HepG2 (cell line): Measurements from ENCODE around the gene BET1L. TPM values are rescaled to one million over a fixed set of nuclear protein-coding genes. Genes with fewer than 3 reads are reported as not detected.

Source experiments
- CREB1 ChIP-seq, 2 experiments: fragments of 450-650 bp in 1 of 2; IDR thresholded peaks; 2 replicates each; pipeline ENCODE4 v1.6.1; 2016 to 2017; ENCODE audit warnings: control low read depth in 1 of 2, mild to moderate bottlenecking in 1 of 2, missing compliant biosample characterization in 1 of 2, missing genetic modification characterization in 1 of 2
- HNRNPH1 ChIP-seq: fragments of 200-400 bp; formaldehyde crosslinking; optimal IDR thresholded peaks from 2 replicates; pipeline ENCODE3; 2017; ENCODE audit warnings: mild to moderate bottlenecking, low read depth, low read length
- HNRNPK ChIP-seq: fragments of 200-400 bp; formaldehyde crosslinking; IDR thresholded peaks from 2 replicates; pipeline ENCODE4 v1.6.1; 2018; ENCODE audit warnings: low read length, low read depth, moderate library complexity, mild to moderate bottlenecking; ENCODE audit not compliant: poor library complexity, severe bottlenecking
- IRF2 ChIP-seq: IDR thresholded peaks from 2 replicates; pipeline ENCODE4 v1.6.1; 2018; ENCODE audit warnings: missing genetic modification reagents, missing compliant biosample characterization
- KMT2A ChIP-seq: sonication (generic); formaldehyde crosslinking; IDR thresholded peaks from 2 replicates; pipeline ENCODE4 v1.4.0; 2020; ENCODE audit warnings: missing genetic modification reagents
- NR3C1 ChIP-seq: sonication (generic); formaldehyde crosslinking; IDR thresholded peaks from 2 replicates; pipeline ENCODE4 v1.4.0; 2020; ENCODE audit warnings: missing genetic modification reagents
- PHF21A ChIP-seq: sonication (generic); formaldehyde crosslinking; IDR thresholded peaks from 2 replicates; pipeline ENCODE4 v1.5.0; 2020; ENCODE audit warnings: mild to moderate bottlenecking, missing genetic modification reagents
- REL ChIP-seq: sonication (generic); formaldehyde crosslinking; conservative IDR thresholded peaks from 2 replicates; pipeline ENCODE4 v1.8.0; 2022; ENCODE audit warnings: mild to moderate bottlenecking, missing genetic modification reagents, moderate library complexity
- REXO4 ChIP-seq: sonication (generic); formaldehyde crosslinking; IDR thresholded peaks from 2 replicates; pipeline ENCODE4 v1.8.0; 2022; ENCODE audit warnings: missing genetic modification reagents, mild to moderate bottlenecking, borderline replicate concordance
- STAG1 ChIP-seq: sonication (generic); formaldehyde crosslinking; IDR thresholded peaks from 2 replicates; pipeline ENCODE4 v1.4.0; 2020; ENCODE audit warnings: missing genetic modification reagents
- YY1 ChIP-seq: IDR thresholded peaks from 2 replicates; pipeline ENCODE4 v1.6.1; 2011; ENCODE audit warnings: low read length, low read depth, moderate library complexity, mild to moderate bottlenecking; ENCODE audit not compliant: insufficient read depth, insufficient replicate concordance
- ZNF138 ChIP-seq: sonication (generic); formaldehyde crosslinking; IDR thresholded peaks from 2 replicates; pipeline ENCODE4 v1.5.0; 2020; ENCODE audit warnings: mild to moderate bottlenecking, low read depth, missing genetic modification reagents
- ZNF253 ChIP-seq: sonication (generic); formaldehyde crosslinking; IDR thresholded peaks from 2 replicates; pipeline ENCODE4 v1.8.0; 2022; ENCODE audit warnings: mild to moderate bottlenecking, missing genetic modification reagents, borderline replicate concordance
- ZNF354B ChIP-seq: sonication (generic); formaldehyde crosslinking; IDR thresholded peaks from 2 replicates; pipeline ENCODE4 v1.8.0; 2022; ENCODE audit warnings: mild to moderate bottlenecking, missing genetic modification reagents
- ZNF670 ChIP-seq: sonication (generic); formaldehyde crosslinking; IDR thresholded peaks from 2 replicates; pipeline ENCODE4 v1.8.0; 2022; ENCODE audit warnings: mild to moderate bottlenecking, missing genetic modification reagents, borderline replicate concordance
- ZSCAN29 ChIP-seq: sonication (generic); formaldehyde crosslinking; conservative IDR thresholded peaks from 2 replicates; pipeline ENCODE4 v1.4.0; 2020; ENCODE audit warnings: mild to moderate bottlenecking, missing genetic modification reagents
- polyA plus RNA-seq, 8 experiments: library from polyadenylated mRNA; depleted of rRNA in 3 of 8; stranded (reverse) in 7 of 8; unstranded in 1 of 8; fragments of >200 nt; fragmentation: Illumina TruSeq in 4 of 8; extraction: Trizol in 4 of 8; gene quantifications; 2 replicates each; pipeline versions ENCODE4 v1.2.1 to v1.2.3, GENCODE V29; 2011 to 2016; ENCODE audit warnings: low read depth in 4 of 8, missing spikeins in 1 of 8, mixed read lengths in 1 of 8; ENCODE audit not compliant: insufficient read depth in 1 of 8
- total RNA-seq, 5 experiments: library from RNA; depleted of rRNA; stranded (reverse); fragments of >200 nt; fragmentation: Illumina TruSeq; extraction: Trizol; gene quantifications; 2 replicates each; pipeline ENCODE4 v1.2.3, GENCODE V29; 2016; ENCODE audit warnings: low read depth in 1 of 5
- TF ChIP-seq, protein P1 (sequence below): IDR thresholded peaks from 2 replicates; pipeline ENCODE4 v1.6.1; 2016; ENCODE audit warnings: low read depth, missing genetic modification reagents, missing compliant biosample characterization
- TF ChIP-seq, protein P2 (sequence below): sonication (generic); formaldehyde crosslinking; IDR thresholded peaks from 2 replicates; pipeline ENCODE4 v1.5.0; 2020; ENCODE audit warnings: missing genetic modification reagents, mild to moderate bottlenecking, borderline replicate concordance
- TF ChIP-seq, protein P3 (sequence below): sonication (generic); formaldehyde crosslinking; IDR thresholded peaks from 2 replicates; pipeline ENCODE4 v1.4.0; 2020; ENCODE audit warnings: mild to moderate bottlenecking, low read depth, missing genetic modification reagents
- TF ChIP-seq, protein P4 (sequence below): sonication (generic); formaldehyde crosslinking; IDR thresholded peaks from 2 replicates; pipeline ENCODE4 v1.8.0; 2022; ENCODE audit warnings: low read depth, missing genetic modification reagents

Gene BET1L
- total and polyA plus RNA-seq, 2 of the 13 experiments (the other 11 are each of a cell fraction or from before 2014, with no cell fraction given), result 26.2 to 59.6 TPM

DNA sequence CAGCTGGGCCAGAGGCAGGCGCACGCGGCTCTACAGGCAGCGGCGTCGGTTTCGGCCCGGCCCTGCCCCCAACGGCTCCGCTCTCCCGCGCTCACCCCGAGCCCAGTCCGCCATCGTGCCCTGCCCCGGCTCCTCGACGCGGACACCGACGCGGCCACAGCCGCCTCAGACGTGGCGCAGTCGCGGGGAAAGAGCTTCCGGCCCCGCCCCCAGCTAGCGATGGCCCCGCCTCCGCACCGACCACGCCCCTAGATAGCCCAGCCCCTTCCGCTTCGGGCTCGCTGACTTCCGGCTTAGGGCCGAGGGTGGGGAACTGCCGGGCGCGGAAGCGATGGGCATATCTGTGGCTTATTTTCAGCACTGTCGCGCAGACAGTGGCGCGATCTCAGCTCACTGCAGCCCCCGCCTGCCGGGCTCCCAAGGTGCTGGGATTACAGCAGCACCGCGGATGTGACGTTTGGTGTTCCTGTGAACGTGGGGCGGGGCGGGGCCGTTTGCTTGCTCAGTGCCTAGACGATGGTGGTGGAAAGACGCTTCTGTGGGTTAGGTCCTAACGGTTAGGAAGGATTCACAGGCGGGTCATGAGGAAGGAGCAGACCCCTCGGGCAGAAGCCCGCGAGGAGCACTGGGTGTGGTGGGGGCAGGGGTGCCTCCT is at the start of gene BET1L, which contains the start of gene RIC8A (continued):
- TF ChIP-seq, protein P1, sequence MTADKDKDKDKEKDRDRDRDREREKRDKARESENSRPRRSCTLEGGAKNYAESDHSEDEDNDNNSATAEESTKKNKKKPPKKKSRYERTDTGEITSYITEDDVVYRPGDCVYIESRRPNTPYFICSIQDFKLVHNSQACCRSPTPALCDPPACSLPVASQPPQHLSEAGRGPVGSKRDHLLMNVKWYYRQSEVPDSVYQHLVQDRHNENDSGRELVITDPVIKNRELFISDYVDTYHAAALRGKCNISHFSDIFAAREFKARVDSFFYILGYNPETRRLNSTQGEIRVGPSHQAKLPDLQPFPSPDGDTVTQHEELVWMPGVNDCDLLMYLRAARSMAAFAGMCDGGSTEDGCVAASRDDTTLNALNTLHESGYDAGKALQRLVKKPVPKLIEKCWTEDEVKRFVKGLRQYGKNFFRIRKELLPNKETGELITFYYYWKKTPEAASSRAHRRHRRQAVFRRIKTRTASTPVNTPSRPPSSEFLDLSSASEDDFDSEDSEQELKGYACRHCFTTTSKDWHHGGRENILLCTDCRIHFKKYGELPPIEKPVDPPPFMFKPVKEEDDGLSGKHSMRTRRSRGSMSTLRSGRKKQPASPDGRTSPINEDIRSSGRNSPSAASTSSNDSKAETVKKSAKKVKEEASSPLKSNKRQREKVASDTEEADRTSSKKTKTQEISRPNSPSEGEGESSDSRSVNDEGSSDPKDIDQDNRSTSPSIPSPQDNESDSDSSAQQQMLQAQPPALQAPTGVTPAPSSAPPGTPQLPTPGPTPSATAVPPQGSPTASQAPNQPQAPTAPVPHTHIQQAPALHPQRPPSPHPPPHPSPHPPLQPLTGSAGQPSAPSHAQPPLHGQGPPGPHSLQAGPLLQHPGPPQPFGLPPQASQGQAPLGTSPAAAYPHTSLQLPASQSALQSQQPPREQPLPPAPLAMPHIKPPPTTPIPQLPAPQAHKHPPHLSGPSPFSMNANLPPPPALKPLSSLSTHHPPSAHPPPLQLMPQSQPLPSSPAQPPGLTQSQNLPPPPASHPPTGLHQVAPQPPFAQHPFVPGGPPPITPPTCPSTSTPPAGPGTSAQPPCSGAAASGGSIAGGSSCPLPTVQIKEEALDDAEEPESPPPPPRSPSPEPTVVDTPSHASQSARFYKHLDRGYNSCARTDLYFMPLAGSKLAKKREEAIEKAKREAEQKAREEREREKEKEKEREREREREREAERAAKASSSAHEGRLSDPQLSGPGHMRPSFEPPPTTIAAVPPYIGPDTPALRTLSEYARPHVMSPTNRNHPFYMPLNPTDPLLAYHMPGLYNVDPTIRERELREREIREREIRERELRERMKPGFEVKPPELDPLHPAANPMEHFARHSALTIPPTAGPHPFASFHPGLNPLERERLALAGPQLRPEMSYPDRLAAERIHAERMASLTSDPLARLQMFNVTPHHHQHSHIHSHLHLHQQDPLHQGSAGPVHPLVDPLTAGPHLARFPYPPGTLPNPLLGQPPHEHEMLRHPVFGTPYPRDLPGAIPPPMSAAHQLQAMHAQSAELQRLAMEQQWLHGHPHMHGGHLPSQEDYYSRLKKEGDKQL (CRISPR knock-in tag), result 0 out of 2 replicates have a peak, but pooled peaks have one; percentile 12
- TF ChIP-seq ZNF670 (CRISPR knock-in tag), result peak; percentile 61; the same call in 1 of the 2 replicates
- peak; percentile 21; the same call in 1 of the 2 replicates for TF ChIP-seq IRF2 (CRISPR knock-in tag)
- peak; percentile 90 for TF ChIP-seq ZSCAN29
- TF ChIP-seq, protein P2, sequence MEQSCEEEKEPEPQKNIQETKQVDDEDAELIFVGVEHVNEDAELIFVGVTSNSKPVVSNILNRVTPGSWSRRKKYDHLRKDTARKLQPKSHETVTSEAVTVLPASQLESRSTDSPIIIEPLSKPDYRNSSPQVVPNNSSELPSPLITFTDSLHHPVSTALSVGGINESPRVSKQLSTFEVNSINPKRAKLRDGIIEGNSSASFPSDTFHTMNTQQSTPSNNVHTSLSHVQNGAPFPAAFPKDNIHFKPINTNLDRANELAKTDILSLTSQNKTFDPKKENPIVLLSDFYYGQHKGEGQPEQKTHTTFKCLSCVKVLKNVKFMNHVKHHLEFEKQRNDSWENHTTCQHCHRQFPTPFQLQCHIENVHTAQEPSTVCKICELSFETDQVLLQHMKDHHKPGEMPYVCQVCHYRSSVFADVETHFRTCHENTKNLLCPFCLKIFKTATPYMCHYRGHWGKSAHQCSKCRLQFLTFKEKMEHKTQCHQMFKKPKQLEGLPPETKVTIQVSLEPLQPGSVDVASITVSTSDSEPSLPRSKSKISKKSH (CRISPR knock-in tag), result no peak
- TF ChIP-seq HNRNPH1, result peak; percentile 59
- TF ChIP-seq, protein P3, sequence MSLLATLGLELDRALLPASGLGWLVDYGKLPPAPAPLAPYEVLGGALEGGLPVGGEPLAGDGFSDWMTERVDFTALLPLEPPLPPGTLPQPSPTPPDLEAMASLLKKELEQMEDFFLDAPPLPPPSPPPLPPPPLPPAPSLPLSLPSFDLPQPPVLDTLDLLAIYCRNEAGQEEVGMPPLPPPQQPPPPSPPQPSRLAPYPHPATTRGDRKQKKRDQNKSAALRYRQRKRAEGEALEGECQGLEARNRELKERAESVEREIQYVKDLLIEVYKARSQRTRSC (CRISPR knock-in tag), result no peak
- TF ChIP-seq, protein P4, sequence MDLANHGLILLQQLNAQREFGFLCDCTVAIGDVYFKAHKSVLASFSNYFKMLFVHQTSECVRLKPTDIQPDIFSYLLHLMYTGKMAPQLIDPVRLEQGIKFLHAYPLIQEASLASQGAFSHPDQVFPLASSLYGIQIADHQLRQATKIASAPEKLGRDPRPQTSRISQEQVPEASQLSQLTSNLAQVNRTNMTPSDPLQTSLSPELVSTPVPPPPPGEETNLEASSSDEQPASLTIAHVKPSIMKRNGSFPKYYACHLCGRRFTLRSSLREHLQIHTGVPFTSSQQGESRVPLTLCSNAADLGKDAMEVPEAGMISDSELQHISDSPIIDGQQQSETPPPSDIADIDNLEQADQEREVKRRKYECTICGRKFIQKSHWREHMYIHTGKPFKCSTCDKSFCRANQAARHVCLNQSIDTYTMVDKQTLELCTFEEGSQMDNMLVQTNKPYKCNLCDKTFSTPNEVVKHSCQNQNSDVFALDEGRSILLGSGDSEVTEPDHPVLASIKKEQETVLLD (CRISPR knock-in tag), result peak; percentile 66; the same call in 1 of the 2 replicates
- TF ChIP-seq ZNF138 (CRISPR knock-in tag), result peak; percentile 83
- no peak for TF ChIP-seq NR3C1 (CRISPR knock-in tag)
- peak; percentile 75; the same call in 1 of the 2 replicates for TF ChIP-seq KMT2A
- TF ChIP-seq REXO4 (CRISPR knock-in tag), result 0 out of 2 replicates have a peak, but pooled peaks have one; percentile 17
- TF ChIP-seq CREB1 (IDR thresholded peaks at IDR 0.05), result peak; percentile 74
- peak; percentile 91 for TF ChIP-seq CREB1 (CRISPR knock-in tag; IDR thresholded peaks at IDR 0.05)
- 0 out of 2 replicates have a peak, but pooled peaks have one; percentile 3 for TF ChIP-seq STAG1 (CRISPR knock-in tag)
- TF ChIP-seq ZNF253, result peak; percentile 57; the same call in 1 of the 2 replicates
- no peak for TF ChIP-seq REL (CRISPR knock-in tag)
- TF ChIP-seq YY1, result peak; percentile 90
- peak; percentile 42 for TF ChIP-seq HNRNPK
- TF ChIP-seq PHF21A, result peak; percentile 43; the same call in 1 of the 2 replicates
- no peak for TF ChIP-seq ZNF354B (CRISPR knock-in tag)
